Astrocyte of the cerebellum (primary cell): Measurements from ENCODE around the gene MRPS34.

ENCODE experiments used
- DNase-seq: peaks from one replicate; pipeline ENCODE4 v3.0.0-alpha.2; 2011; ENCODE audit warnings: low read depth
- H3K4me3 ChIP-seq: 2 replicates; pipeline ENCODE4 v1.5.1; 2011; ENCODE audit warnings: mild to moderate bottlenecking, low read depth, low read length, moderate library complexity
- in situ Hi-C: cut with HindIII; loops from 2 replicates; pipeline ENCODE4 v1.10.0; 2017; ENCODE audit warnings: low sequenced_read_pairs
- TF ChIP-seq, protein P1 (sequence below): IDR thresholded peaks from 2 replicates; pipeline ENCODE4 v1.5.1; 2012; ENCODE audit warnings: low read length, low read depth, moderate library complexity, mild to moderate bottlenecking; ENCODE audit errors: missing control alignments

Gene MRPS34

DNA sequence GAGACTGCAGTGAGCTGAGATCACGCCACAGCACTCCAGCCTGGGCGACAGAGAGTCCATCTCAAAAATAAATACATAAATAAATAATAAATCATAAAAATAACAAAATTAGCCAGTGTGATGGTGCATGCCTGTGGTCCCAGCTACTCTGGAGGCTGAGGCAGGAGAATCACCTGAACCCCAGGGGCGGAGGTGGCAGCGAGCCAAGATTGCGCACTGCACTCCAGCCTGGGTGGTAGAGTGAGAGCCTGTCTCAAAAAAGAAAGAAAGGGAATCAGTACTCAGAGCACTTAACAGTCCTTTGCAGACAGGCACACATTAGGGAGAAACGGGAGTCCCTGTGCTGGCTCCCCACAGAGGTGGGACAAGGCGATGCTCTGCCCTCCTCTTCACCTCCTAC is 41.9 kb downstream of the MRPS34 start:
- TF ChIP-seq, protein P1, sequence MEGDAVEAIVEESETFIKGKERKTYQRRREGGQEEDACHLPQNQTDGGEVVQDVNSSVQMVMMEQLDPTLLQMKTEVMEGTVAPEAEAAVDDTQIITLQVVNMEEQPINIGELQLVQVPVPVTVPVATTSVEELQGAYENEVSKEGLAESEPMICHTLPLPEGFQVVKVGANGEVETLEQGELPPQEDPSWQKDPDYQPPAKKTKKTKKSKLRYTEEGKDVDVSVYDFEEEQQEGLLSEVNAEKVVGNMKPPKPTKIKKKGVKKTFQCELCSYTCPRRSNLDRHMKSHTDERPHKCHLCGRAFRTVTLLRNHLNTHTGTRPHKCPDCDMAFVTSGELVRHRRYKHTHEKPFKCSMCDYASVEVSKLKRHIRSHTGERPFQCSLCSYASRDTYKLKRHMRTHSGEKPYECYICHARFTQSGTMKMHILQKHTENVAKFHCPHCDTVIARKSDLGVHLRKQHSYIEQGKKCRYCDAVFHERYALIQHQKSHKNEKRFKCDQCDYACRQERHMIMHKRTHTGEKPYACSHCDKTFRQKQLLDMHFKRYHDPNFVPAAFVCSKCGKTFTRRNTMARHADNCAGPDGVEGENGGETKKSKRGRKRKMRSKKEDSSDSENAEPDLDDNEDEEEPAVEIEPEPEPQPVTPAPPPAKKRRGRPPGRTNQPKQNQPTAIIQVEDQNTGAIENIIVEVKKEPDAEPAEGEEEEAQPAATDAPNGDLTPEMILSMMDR: no peak
- no peak for DNase-seq
- in situ Hi-C loops: no loop called here
- no peak overlapping the region for H3K4me3 ChIP-seq

DNA sequence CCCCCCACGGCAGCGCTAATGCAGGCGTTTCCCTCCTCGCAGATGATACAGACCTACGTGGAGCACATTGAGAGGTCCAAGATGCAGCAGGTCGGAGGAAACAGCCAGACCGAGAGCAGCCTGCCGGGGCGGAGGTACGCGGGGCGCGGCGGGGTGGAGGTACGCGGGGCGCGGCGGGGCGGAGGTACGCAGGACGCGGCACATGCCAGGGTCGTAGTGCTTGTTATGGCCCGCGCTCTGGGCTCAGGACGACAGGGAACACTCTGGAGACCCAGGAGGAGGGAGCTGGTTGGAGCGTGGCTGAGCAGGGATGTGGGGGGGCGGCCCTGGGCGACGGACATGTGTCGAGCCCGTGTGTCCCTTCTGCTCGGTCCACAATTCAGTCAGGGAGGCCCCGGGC is 43.5 kb downstream of the MRPS34 start:
- in situ Hi-C loops: no loop called here
- no peak overlapping the region for H3K4me3 ChIP-seq
- no peak for DNase-seq
- TF ChIP-seq, protein P1: no peak

DNA sequence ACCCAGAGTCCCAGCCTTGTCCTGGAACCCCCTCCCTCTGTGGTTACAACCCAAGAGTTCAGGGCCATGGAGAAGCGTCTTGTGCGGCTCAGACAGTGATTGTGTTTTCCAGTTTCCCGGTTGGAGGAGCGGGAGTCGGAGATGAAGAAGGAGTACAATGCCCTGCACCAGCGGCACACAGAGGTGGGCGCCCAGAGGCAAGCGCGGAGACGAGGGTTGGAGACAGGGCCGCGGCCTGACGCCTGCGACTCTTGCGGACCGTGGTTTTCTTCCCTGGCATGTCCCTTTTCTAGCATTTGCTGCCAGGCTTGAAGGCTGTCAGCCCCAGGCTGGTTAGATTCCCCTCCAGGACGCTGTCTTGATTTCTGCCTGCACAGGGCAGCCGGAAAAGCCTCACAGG is 43.9 kb downstream of the MRPS34 start:
- in situ Hi-C loops: no loop called here
- TF ChIP-seq, protein P1: no peak
- DNase-seq: no peak
- H3K4me3 ChIP-seq: no peak overlapping the region

DNA sequence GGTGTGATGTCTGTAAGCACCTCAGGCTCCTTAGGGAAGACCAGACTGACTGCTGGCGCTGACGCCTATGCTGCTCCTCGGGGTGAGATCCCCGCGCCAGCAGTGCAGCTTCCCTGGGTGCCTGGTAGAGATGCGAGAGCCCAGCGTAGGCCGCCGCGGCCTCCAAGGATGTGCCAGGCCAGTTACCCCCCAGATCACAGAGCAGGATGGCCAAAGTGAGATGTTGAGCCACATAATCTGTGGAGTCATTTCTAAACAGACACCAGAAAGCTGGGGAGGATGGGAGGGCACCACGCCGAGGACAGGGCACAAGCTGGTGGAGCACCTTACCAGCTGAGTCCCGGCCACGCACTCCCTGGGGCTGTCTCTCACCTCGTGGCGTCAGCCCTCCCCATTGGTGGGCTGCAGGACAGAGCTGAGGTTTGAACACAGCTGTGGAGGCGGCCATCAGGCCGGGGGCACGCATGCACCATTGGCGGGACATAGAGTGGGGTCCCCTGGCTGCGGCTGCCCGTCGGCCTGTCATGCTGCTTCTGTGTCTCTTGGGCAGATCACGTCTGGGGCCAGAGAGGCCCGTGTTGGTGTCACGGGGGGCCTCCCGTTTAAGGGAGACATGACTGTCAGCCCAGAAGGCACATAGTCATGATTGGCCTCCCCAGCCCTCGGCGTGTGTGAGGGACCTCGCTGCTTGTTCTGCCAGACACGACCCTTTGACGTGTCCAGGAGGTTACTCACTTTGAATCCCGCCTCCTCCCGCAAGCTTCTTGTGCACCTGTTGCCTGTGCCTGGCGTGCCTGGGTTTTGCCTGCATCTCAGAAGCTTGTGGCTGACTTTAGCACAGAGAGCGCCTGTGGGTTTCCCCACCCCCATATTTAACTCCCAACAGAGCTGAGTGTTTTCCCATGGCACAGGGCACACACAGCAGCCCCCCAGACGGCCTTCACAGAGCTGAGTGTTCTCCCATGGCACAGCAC is 45.0 kb downstream of the MRPS34 start:
- H3K4me3 ChIP-seq: no peak overlapping the region
- TF ChIP-seq, protein P1: no peak
- no peak for DNase-seq
- in situ Hi-C loops: no loop called here

DNA sequence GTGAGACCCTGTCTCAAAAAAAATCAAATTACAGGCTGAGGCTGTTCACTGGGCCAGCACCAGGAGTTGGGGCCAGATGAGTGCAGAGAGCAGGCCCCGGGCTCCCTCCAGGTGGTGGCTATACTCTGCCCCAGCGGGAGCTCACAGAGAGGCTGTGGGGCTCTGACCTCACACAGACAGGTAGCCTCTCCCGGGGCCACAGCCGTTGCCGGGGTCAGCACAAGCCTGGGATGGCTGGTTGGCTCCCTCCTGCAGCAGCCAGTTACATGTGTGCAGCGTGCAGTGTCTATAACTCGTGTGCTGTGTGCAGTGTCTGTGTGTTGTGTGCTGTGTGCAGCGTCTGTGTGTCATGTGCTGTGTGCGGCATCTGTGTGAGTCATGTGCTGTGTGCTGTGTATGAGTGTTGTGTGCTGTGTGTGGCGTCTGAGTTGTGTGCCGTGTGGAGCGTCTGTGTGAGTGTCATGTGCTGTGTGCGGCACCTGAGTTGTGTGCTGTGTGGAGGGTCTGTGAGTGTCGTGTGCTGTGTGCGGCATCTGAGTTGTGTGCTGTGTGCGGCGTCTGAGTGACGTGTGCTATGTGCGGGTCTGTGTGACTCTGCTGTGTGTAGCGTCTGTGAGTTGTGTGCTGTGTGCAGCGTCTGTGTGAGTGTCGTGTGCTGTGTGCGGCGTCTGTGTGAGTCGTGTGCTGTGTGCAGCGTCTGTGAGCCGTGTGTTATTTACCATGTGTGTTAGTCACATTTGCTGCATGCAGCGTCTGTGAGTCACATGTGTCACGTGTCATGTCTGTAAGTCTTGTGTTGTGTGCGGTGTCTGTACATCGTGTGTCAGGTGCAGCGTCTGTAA is 46.1 kb downstream of the MRPS34 start:
- TF ChIP-seq, protein P1: no peak
- H3K4me3 ChIP-seq: no peak overlapping the region
- DNase-seq: no peak
- in situ Hi-C loops: no loop called here

DNA sequence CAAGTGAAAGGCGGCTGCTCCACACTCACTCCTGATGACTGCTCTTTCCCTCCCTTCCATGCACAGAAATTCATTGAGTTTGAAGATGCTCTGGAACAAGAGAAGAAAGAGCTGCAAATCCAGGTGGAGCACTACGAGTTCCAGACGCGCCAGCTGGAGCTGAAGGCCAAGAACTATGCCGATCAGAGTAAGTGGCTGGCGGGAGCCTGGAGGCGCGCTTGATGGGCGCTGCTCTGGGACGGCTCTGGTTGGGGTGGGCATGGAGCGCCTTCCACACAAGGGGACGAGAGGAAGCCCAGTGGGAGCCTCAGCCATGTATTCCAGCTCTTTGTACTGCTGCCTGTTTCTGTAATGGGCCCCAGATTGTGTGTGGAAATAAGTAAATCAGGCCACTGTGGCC is 48.4 kb downstream of the MRPS34 start:
- in situ Hi-C loops: no loop called here
- no peak for DNase-seq
- TF ChIP-seq, protein P1: no peak
- H3K4me3 ChIP-seq: no peak overlapping the region
